Hepatocyte (in vitro differentiated cells): ENCODE data around the gene SMYD1. TPM values are rescaled to one million over a fixed set of nuclear protein-coding genes. Genes with fewer than 3 reads are reported as not detected.

Source experiments
- DNase-seq: peaks from one replicate; pipeline ENCODE4 v3.0.0-alpha.2; 2016; ENCODE audit warnings: low spot score
- H2AFZ ChIP-seq: fragments of 200-600 bp; sonication (generic); 2 replicates; pipeline ENCODE4 v1.6.0; 2016; ENCODE audit warnings: antibody characterized with exemption, mild to moderate bottlenecking
- H3K27ac ChIP-seq: fragments of 200-600 bp; sonication (generic); 2 replicates; pipeline ENCODE4 v1.5.1; 2016; ENCODE audit warnings: mild to moderate bottlenecking
- H3K27me3 ChIP-seq: fragments of 200-600 bp; sonication (generic); 2 replicates; pipeline ENCODE4 v1.6.1; 2016
- H3K36me3 ChIP-seq: fragments of 200-600 bp; sonication (generic); replicated peaks from 2 replicates; pipeline ENCODE4 v1.5.1; 2016; ENCODE audit warnings: low read depth; ENCODE audit not compliant: insufficient read depth
- H3K4me1 ChIP-seq: fragments of 200-600 bp; sonication (generic); 2 replicates; pipeline ENCODE4 v1.5.1; 2016; ENCODE audit warnings: mild to moderate bottlenecking, moderate library complexity; ENCODE audit not compliant: insufficient read depth
- H3K4me2 ChIP-seq: fragments of 200-600 bp; sonication (generic); 2 replicates; pipeline ENCODE4 v1.6.0; 2016
- H3K4me3 ChIP-seq: fragments of 200-600 bp; sonication (generic); 2 replicates; pipeline ENCODE4 v1.5.1; 2016; ENCODE audit warnings: mild to moderate bottlenecking
- H3K79me2 ChIP-seq: fragments of 200-600 bp; sonication (generic); 2 replicates; pipeline ENCODE4 v1.6.0; 2017; ENCODE audit warnings: mild to moderate bottlenecking
- H3K9me2 ChIP-seq: fragments of 200-600 bp; sonication (generic); replicated peaks from 2 replicates; pipeline ENCODE4 v1.6.0; 2017; ENCODE audit warnings: mild to moderate bottlenecking; ENCODE audit not compliant: insufficient read depth
- H3K9me3 ChIP-seq: fragments of 200-600 bp; sonication (generic); 2 replicates; pipeline ENCODE4 v1.5.1; 2016; ENCODE audit warnings: low read depth, mild to moderate bottlenecking
- H4K20me1 ChIP-seq: fragments of 200-600 bp; sonication (generic); 2 replicates; pipeline ENCODE4 v1.6.0; 2016; ENCODE audit warnings: mild to moderate bottlenecking; ENCODE audit not compliant: insufficient read depth, poor library complexity, severe bottlenecking
- EZH2 ChIP-seq: fragments of 200-600 bp; sonication (generic); IDR thresholded peaks from 2 replicates; pipeline ENCODE4 v1.6.1; 2016; ENCODE audit warnings: antibody characterized with exemption, mild to moderate bottlenecking, borderline replicate concordance
- EZH2phosphoT487 ChIP-seq: fragments of 200-600 bp; sonication (generic); IDR thresholded peaks from one replicate; pipeline ENCODE4 v1.6.1; 2018; ENCODE audit warnings: antibody characterized with exemption, mild to moderate bottlenecking, low read depth, moderate library complexity; ENCODE audit not compliant: unreplicated experiment, severe bottlenecking
- WGBS: methylation state at CpG from one replicate; pipeline ENCODE4 v1.1.6; 2016; ENCODE audit warnings: low lambda C conversion rate; ENCODE audit errors: missing lambda C conversion rate; 5-methylcytosine and 5-hydroxymethylcytosine counted together
- polyA plus RNA-seq: library from polyadenylated mRNA; unstranded; fragments of >200 nt; fragmentation: Nextera tagmentation; extraction: Ambion mirVana; gene quantifications from 2 replicates; pipeline ENCODE4 v1.2.1, GENCODE V29; 2016
- total RNA-seq: library from RNA; depleted of rRNA; stranded (reverse); fragments of >200 nt; gene quantifications from 2 replicates; pipeline ENCODE4 v1.2.3, GENCODE V29; 2014
- TF ChIP-seq, protein P1 (sequence below): fragments of 200-600 bp; sonication (generic); IDR thresholded peaks from 2 replicates; pipeline ENCODE4 v1.5.1; 2016; ENCODE audit warnings: antibody characterized with exemption, mild to moderate bottlenecking; ENCODE audit not compliant: poor library complexity

SMYD1 gene
- total and polyA plus RNA-seq, 2 experiments from 2014 or later, result 0.10 TPM; not detected in 1

DNA sequence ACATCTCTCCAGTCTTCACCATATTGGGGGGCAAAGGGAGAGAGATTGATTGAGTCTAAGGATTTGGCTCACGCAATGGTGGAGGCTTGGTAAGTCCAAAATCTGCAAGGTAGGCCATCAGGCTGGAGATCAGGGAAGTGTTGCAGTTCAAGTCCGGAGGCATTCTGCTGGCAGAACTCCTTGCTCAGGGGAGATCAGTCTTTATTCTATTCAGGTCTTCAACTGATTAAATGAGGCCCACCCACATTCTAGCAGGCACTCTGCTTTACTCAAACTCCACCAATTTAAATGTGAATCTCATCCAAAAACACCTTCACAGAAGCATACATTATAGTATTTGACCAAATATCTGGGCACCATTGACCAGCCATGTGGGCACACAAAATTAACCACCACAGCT is 21.4 kb downstream of the SMYD1 start:
- no peaks in the 10 kb centered on the region for H3K9me3 ChIP-seq
- no peaks in the 10 kb centered on the region for H3K9me2 ChIP-seq
- H3K4me3 ChIP-seq, result no peak overlapping the region
- H3K27ac ChIP-seq, result no peak overlapping the region
- whole genome bisulfite sequencing, result 98% methylated on average over 2 of the region's 2 CpGs
- H4K20me1 ChIP-seq, result no peaks in the 10 kb centered on the region
- no peaks in the 10 kb centered on the region for H3K36me3 ChIP-seq
- H3K27me3 ChIP-seq, result no peaks in the 10 kb centered on the region
- no peak for DNase-seq
- TF ChIP-seq, protein P1, sequence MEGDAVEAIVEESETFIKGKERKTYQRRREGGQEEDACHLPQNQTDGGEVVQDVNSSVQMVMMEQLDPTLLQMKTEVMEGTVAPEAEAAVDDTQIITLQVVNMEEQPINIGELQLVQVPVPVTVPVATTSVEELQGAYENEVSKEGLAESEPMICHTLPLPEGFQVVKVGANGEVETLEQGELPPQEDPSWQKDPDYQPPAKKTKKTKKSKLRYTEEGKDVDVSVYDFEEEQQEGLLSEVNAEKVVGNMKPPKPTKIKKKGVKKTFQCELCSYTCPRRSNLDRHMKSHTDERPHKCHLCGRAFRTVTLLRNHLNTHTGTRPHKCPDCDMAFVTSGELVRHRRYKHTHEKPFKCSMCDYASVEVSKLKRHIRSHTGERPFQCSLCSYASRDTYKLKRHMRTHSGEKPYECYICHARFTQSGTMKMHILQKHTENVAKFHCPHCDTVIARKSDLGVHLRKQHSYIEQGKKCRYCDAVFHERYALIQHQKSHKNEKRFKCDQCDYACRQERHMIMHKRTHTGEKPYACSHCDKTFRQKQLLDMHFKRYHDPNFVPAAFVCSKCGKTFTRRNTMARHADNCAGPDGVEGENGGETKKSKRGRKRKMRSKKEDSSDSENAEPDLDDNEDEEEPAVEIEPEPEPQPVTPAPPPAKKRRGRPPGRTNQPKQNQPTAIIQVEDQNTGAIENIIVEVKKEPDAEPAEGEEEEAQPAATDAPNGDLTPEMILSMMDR, result no peak
- no peak for TF ChIP-seq EZH2phosphoT487
- no peak for TF ChIP-seq EZH2
- H2AFZ ChIP-seq, result no peak overlapping the region
- H3K79me2 ChIP-seq, result no peaks in the 10 kb centered on the region
- no peak overlapping the region for H3K4me2 ChIP-seq
- H3K4me1 ChIP-seq, result no peaks in the 10 kb centered on the region

DNA sequence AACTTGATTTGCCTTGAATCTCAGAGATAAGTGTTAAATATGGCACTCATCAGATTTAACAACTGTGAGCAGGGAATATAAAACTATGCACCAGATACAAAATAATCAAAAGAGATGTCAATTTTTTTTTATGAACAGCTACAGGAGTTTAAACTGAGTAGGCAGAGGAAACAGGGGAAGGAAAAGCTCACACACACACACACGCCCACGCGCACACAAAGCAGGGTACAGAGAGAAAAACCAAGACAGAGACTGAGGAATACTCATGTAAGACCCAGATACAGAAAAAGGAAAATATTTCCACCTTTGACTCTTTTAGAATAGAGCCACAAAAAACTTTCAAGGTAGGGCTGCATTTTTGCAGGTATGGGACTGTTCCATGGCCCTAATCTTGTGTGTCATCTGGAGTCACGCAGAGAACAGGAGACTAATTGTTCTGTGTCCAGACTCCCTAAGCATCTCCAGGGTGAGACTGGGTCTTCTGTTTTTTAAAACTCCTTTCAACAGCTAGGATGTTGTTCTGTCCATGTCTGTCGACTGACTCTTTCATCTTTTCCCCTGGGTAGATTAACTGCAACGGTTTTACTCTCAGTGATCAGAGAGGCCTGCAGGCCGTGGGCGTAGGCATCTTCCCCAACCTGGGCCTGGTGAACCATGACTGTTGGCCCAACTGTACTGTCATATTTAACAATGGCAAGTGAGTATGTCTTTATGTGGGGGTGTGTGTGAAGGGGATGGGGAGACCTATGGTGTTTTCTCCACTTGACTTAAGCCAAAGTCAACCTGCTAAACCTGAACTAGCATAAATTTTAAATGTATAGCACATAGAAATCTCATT is 23.0 kb downstream of the SMYD1 start:
- Histone ChIP-seq H3K27ac (no peak overlapping the region), H3K9me2 (no peaks in the 10 kb centered on the region)
- TF ChIP-seq, protein P1, result no peak
- TF ChIP-seq EZH2, result no peak
- no peak for TF ChIP-seq EZH2phosphoT487

GRCh38 chr2:88091943-88092342 is 24.3 kb downstream of the SMYD1 start:
- no peak for DNase-seq
- Histone ChIP-seq H4K20me1 (no peaks in the 10 kb centered on the region), H3K36me3 (no peaks in the 10 kb centered on the region), H3K4me3 (no peak overlapping the region), H3K4me1 (no peaks in the 10 kb centered on the region), H3K9me3 (no peaks in the 10 kb centered on the region), H3K27ac (no peak overlapping the region), H3K4me2 (no peak overlapping the region), H2AFZ (no peak overlapping the region), H3K27me3 (no peaks in the 10 kb centered on the region), H3K9me2 (no peaks in the 10 kb centered on the region), H3K79me2 (no peaks in the 10 kb centered on the region)
- WGBS, result 56% methylated on average over 3 of the region's 3 CpGs
- TF ChIP-seq EZH2phosphoT487 (no peak), EZH2 (no peak)
- TF ChIP-seq, protein P1, result no peak

More for the DNA sequence above, 23.0 kb downstream of the SMYD1 start:
- WGBS, result 78% methylated on average over 8 of the region's 8 CpGs
- Histone ChIP-seq H4K20me1 (no peaks in the 10 kb centered on the region), H2AFZ (no peak overlapping the region), H3K9me3 (no peaks in the 10 kb centered on the region), H3K79me2 (no peaks in the 10 kb centered on the region), H3K4me1 (no peaks in the 10 kb centered on the region), H3K36me3 (no peaks in the 10 kb centered on the region), H3K27me3 (no peaks in the 10 kb centered on the region), H3K4me2 (no peak overlapping the region), H3K4me3 (no peak overlapping the region)
- no peak for DNase-seq
